IMR-90 (cell line): ENCODE measurements around the gene RASGRF1. TPM values are rescaled to one million over a fixed set of nuclear protein-coding genes. Genes with fewer than 3 reads are reported as not detected.

ENCODE experiments used
- ATAC-seq: fragments of 200-7000 bp; cut with Tn5 transposase; 2 replicates; pipeline ENCODE4 v1.9.1; 2020; ENCODE audit warnings: low read depth, mild to moderate bottlenecking, moderate library complexity
- BruUV-seq: library from RNA; stranded (reverse); fragments of 400-500 nt; replicated peaks from 2 replicates; lab custom pipeline; 2021; lab: Mats Ljungman, UMichigan
- CTCF ChIA-PET: fragments of 300-600 bp; formaldehyde crosslinking; extraction: SDS; loops from one replicate; lab custom pipeline; 2021; ENCODE audit warnings: antibody characterized with exemption; lab: Yijun Ruan, JAX
- POLR2A ChIA-PET: fragments of 300-600 bp; sonication (Branson Sonifier 250); formaldehyde crosslinking; loops from one replicate; lab custom pipeline; 2022; ENCODE audit warnings: antibody characterized with exemption; ENCODE audit not compliant: unreplicated experiment; lab: Charles Lee
- DNase-seq: peaks from one replicate; pipeline ENCODE4 v3.0.0; 2013
- H2AFZ ChIP-seq: replicated peaks from 2 replicates; pipeline ENCODE3; 2013; ENCODE audit warnings: low read length, mild to moderate bottlenecking; ENCODE audit not compliant: poor library complexity
- H2AK5ac ChIP-seq: 2 replicates; pipeline ENCODE4 v1.6.1; 2013; ENCODE audit warnings: low read depth, low read length, inconsistent platforms
- H2AK9ac ChIP-seq: replicated peaks from 2 replicates; pipeline ENCODE3; 2013; ENCODE audit warnings: mild to moderate bottlenecking, low read depth, low read length, moderate library complexity; ENCODE audit not compliant: poor library complexity
- H2BK120ac ChIP-seq: 2 replicates; pipeline ENCODE4 v1.6.1; 2013; ENCODE audit warnings: low read depth, low read length, inconsistent platforms
- H2BK15ac ChIP-seq: 3 replicates; pipeline ENCODE4 v1.6.1; 2013; ENCODE audit warnings: low read depth, low read length, inconsistent platforms
- H2BK20ac ChIP-seq: 2 replicates; pipeline ENCODE4 v1.6.1; 2013; ENCODE audit warnings: low read depth, mild to moderate bottlenecking, inconsistent platforms, low read length, moderate library complexity
- H2BK5ac ChIP-seq: 2 replicates; pipeline ENCODE4 v1.6.1; 2013; ENCODE audit warnings: mild to moderate bottlenecking, low read depth, low read length, inconsistent platforms; ENCODE audit not compliant: poor library complexity, severe bottlenecking
- H3K14ac ChIP-seq: replicated peaks from 2 replicates; pipeline ENCODE4 v1.6.1; 2013; ENCODE audit warnings: low read depth, low read length, inconsistent platforms
- H3K18ac ChIP-seq: 2 replicates; pipeline ENCODE4 v1.6.1; 2013; ENCODE audit warnings: low read depth, low read length, control low read depth
- H3K23ac ChIP-seq: 2 replicates; pipeline ENCODE4 v1.6.1; 2013; ENCODE audit warnings: low read depth, low read length, inconsistent platforms
- H3K27ac ChIP-seq: 2 replicates; pipeline ENCODE4 v1.5.1; 2013; ENCODE audit warnings: mild to moderate bottlenecking, control low read depth, low read length; ENCODE audit not compliant: insufficient read depth
- H3K27me3 ChIP-seq: 2 replicates; pipeline ENCODE4 v1.6.1; 2013; ENCODE audit warnings: low read length; ENCODE audit not compliant: control insufficient read depth, insufficient read depth
- H3K36me3 ChIP-seq: 2 replicates; pipeline ENCODE4 v1.6.1; 2013; ENCODE audit warnings: low read length, mixed read lengths; ENCODE audit not compliant: control insufficient read depth, insufficient read depth
- H3K4ac ChIP-seq: 2 replicates; pipeline ENCODE4 v1.6.1; 2013; ENCODE audit warnings: low read depth, low read length, inconsistent platforms
- H3K4me1 ChIP-seq: 2 replicates; pipeline ENCODE4 v1.6.1; 2013; ENCODE audit warnings: low read length, mixed read lengths; ENCODE audit not compliant: control insufficient read depth, insufficient read depth
- H3K4me2 ChIP-seq: 2 replicates; pipeline ENCODE4 v1.6.1; 2013; ENCODE audit warnings: low read depth, mild to moderate bottlenecking, control low read depth, low read length, moderate library complexity
- H3K4me3 ChIP-seq: 2 replicates; pipeline ENCODE4 v1.5.1; 2013; ENCODE audit warnings: low read depth, mild to moderate bottlenecking, control low read depth, low read length, moderate library complexity; ENCODE audit not compliant: insufficient read depth
- H3K56ac ChIP-seq: 2 replicates; pipeline ENCODE4 v1.6.1; 2013; ENCODE audit warnings: low read length, inconsistent platforms; ENCODE audit not compliant: insufficient read depth; ENCODE audit errors: extremely low read depth
- H3K79me1 ChIP-seq, 2 experiments: 2 replicates each; pipeline ENCODE4 v1.6.1; 2013; ENCODE audit warnings: low read length in 2 of 2, inconsistent platforms in 1 of 2, low read depth in 1 of 2
- H3K9ac ChIP-seq: 2 replicates; pipeline ENCODE4 v1.6.1; 2013; ENCODE audit warnings: low read depth, low read length, control low read depth
- H3K9me1 ChIP-seq: 2 replicates; pipeline ENCODE4 v1.6.1; 2013; ENCODE audit warnings: low read length, inconsistent platforms; ENCODE audit not compliant: insufficient read depth
- H3K9me3 ChIP-seq: 2 replicates; pipeline ENCODE4 v1.6.1; 2013; ENCODE audit warnings: low read length; ENCODE audit not compliant: control insufficient read depth, insufficient read depth
- H4K20me1 ChIP-seq: 2 replicates; pipeline ENCODE4 v1.6.1; 2013; ENCODE audit warnings: low read length, inconsistent platforms; ENCODE audit not compliant: insufficient read depth
- H4K5ac ChIP-seq: 2 replicates; pipeline ENCODE4 v1.6.1; 2013; ENCODE audit warnings: mild to moderate bottlenecking, low read depth, low read length, control low read depth
- H4K8ac ChIP-seq, 2 experiments: 2 replicates each; pipeline ENCODE4 v1.6.1; 2013; ENCODE audit warnings: low read depth in 2 of 2, low read length in 2 of 2, control low read depth in 1 of 2, inconsistent platforms in 1 of 2
- H4K91ac ChIP-seq: 2 replicates; pipeline ENCODE4 v1.6.1; 2013; ENCODE audit warnings: low read depth, low read length, inconsistent platforms; ENCODE audit not compliant: insufficient read depth
- CEBPB ChIP-seq: IDR thresholded peaks from 2 replicates; pipeline ENCODE4 v1.6.1; 2012; ENCODE audit warnings: low read depth, low read length, improper control_type of control experiment
- FOS ChIP-seq: fragments of 150-350 bp; IDR thresholded peaks from 2 replicates; pipeline ENCODE4 v1.6.1; 2016; ENCODE audit warnings: low read depth, low read length
- MXI1 ChIP-seq: IDR thresholded peaks from 2 replicates; pipeline ENCODE4 v1.6.1; 2012; ENCODE audit warnings: low read depth, mild to moderate bottlenecking, low read length, moderate library complexity, borderline replicate concordance
- RAD21 ChIP-seq: IDR thresholded peaks from 2 replicates; pipeline ENCODE4 v1.6.1; 2012; ENCODE audit warnings: low read length, improper control_type of control experiment
- WGBS, 2 experiments: methylation state at CpG; one replicate each; pipeline versions ENCODE4 v1.1.5 to v1.1.7; 2013; ENCODE audit warnings: missing lambda C conversion rate in 2 of 2; ENCODE audit not compliant: insufficient read length in 1 of 2; ENCODE audit errors: extremely low coverage in 2 of 2; 5-methylcytosine and 5-hydroxymethylcytosine counted together
- dilution Hi-C: fragments of 300-500 bp; cut with HindIII; formaldehyde crosslinking; loops from one replicate; pipeline ENCODE4 v1.14.3; 2018; ENCODE audit warnings: low sequenced_read_pairs; ENCODE audit not compliant: unreplicated experiment
- in situ Hi-C: fragments of 300-500 bp; cut with MboI; formaldehyde crosslinking; loops from 3 replicates; pipeline ENCODE4 v1.14.3; 2019; ENCODE audit warnings: low sequenced_read_pairs, inconsistent platforms, mixed read lengths
- intact Hi-C: fragments of 100-400 bp; cut with micrococcal nuclease; formaldehyde crosslinking; loops from 2 replicates; pipeline ENCODE4 v1.10.0; 2022
- polyA plus RNA-seq, 3 experiments: library from polyadenylated mRNA; depleted of rRNA; stranded (reverse); fragments of >200 nt; gene quantifications; 2 replicates each; pipeline ENCODE4 v1.2.3, GENCODE V29; 2012; ENCODE audit warnings: low replicate concordance in 1 of 3
- total RNA-seq: library from RNA; depleted of rRNA; stranded (reverse); fragments of >200 nt; gene quantifications from 2 replicates; pipeline ENCODE4 v1.2.3, GENCODE V29; 2012

Gene RASGRF1
- total and polyA plus RNA-seq, 2 of the 4 experiments (the other 2 are of a cell fraction): under 0.01 to 0.15 TPM

GRCh38 chr15:78915341-78916087 is 175.1 kb downstream of the RASGRF1 start:
- in situ Hi-C loops: no loop called here
- CTCF ChIA-PET: interaction anchor here (1.0 to 1.9 kb wide), 2 partner anchors 92 to 269 kb away, joined by 3 to 4 read pairs; no protein-coding TSS in a partner anchor
- BruUV-seq: no TSS peak

More at GRCh38 chr15:78915341-78916087, 175.1 kb downstream of the RASGRF1 start:
- no peak overlapping the region for H3K18ac ChIP-seq
- no peak overlapping the region for H3K9ac ChIP-seq
- dilution Hi-C loops: no loop called here
- H3K27me3 ChIP-seq: no peaks in the 10 kb centered on the region
- H3K27ac ChIP-seq: no peak overlapping the region
- no peak overlapping the region for H4K8ac ChIP-seq
- no peak overlapping the region for H3K4ac ChIP-seq
- POLR2A ChIA-PET: no interaction called here
- H3K36me3 ChIP-seq: peaks cover 46% of the 10 kb centered on the region
- no peak overlapping the region for H2BK15ac ChIP-seq
- no peak overlapping the region for H2AK9ac ChIP-seq
- H3K14ac ChIP-seq: no peak overlapping the region
- no peak overlapping the region for H4K5ac ChIP-seq
- no peak overlapping the region for H3K4me3 ChIP-seq
- H4K20me1 ChIP-seq: peaks cover 46% of the 10 kb centered on the region
- no peak overlapping the region for H3K4me2 ChIP-seq
- no peaks in the 10 kb centered on the region for H3K9me3 ChIP-seq
- no peak overlapping the region for H2BK20ac ChIP-seq
- no peak overlapping the region for H2AFZ ChIP-seq
- peaks cover 19% of the 10 kb centered on the region for H3K9me1 ChIP-seq
- H2BK5ac ChIP-seq: peak overlapping the region; percentile 43
- intact Hi-C loops: no loop called here
- no peak overlapping the region for H2BK120ac ChIP-seq
- no peak for ATAC-seq
- H2AK5ac ChIP-seq: no peak overlapping the region
- H3K79me1 ChIP-seq: peaks cover 19 to 66% of the 10 kb centered on the region in 2 experiments
- no peak for DNase-seq
- H4K91ac ChIP-seq: no peak overlapping the region
- WGBS, 2 experiments: 78% methylated on average over 6 of the region's 12 CpGs; no CpG with 5 or more reads in 1 of the 2 experiments
- peaks cover 7% of the 10 kb centered on the region for H3K4me1 ChIP-seq
- no peak overlapping the region for H3K56ac ChIP-seq
- no peak overlapping the region for H3K23ac ChIP-seq
- no peak for TF ChIP-seq CEBPB
- TF ChIP-seq FOS: no peak
- no peak for TF ChIP-seq MXI1
- no peak for TF ChIP-seq RAD21
